Skeletal muscle cell (primary cell): ENCODE measurements around the gene SBK2.

ENCODE experiments used
- DNase-seq: peaks from one replicate; pipeline ENCODE4 v3.0.0-alpha.2; 2010; ENCODE audit warnings: low read depth
- H3K4me3 ChIP-seq: 2 replicates; pipeline ENCODE4 v1.5.1; 2011; ENCODE audit warnings: low read depth, mild to moderate bottlenecking, control low read depth, low read length, moderate library complexity

The SBK2 gene

GRCh38 chr19:55479451-55480230 lies 57.3 kb downstream of the SBK2 start:
- no peak overlapping the region for H3K4me3 ChIP-seq
- DNase-seq, result no peak

DNA sequence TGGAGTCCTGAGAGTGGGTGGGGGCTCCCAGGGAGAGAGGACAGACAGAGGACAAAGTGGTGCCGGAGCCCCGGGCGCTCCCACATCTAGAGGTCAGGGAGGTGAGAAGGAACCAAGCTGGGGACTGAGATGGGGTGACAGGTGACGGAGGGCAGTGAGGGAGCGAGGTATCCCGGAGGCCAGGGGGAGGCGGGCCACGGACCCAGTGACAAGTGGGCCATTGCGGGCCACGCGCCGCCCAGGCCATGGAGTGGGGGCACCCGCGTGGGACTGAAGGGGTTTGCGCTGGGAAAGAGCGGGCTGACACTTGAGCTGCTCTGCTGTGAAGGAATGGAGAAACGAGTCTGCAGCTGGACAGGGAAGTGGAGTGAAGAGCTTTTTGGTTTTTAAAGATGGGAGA lies 57.9 kb downstream of the SBK2 start:
- DNase-seq, result no peak

More for the DNA sequence above, 57.9 kb downstream of the SBK2 start:
- H3K4me3 ChIP-seq, result no peak overlapping the region
